ENCODE data around the gene UBE2J2. TPM values are rescaled to one million over a fixed set of nuclear protein-coding genes. Genes with fewer than 3 reads are reported as not detected.

UBE2J2 gene
- total RNA-seq, result 26.5 and 41.6 TPM in 2 replicates

GRCh38 chr1:1273512-1274298, at the start of gene UBE2J2:
TSS of gene UBE2J2 (minus strand) at chr1:1273854. CDS start at chr1:1267992, 5,862 bp downstream.

DNA sequence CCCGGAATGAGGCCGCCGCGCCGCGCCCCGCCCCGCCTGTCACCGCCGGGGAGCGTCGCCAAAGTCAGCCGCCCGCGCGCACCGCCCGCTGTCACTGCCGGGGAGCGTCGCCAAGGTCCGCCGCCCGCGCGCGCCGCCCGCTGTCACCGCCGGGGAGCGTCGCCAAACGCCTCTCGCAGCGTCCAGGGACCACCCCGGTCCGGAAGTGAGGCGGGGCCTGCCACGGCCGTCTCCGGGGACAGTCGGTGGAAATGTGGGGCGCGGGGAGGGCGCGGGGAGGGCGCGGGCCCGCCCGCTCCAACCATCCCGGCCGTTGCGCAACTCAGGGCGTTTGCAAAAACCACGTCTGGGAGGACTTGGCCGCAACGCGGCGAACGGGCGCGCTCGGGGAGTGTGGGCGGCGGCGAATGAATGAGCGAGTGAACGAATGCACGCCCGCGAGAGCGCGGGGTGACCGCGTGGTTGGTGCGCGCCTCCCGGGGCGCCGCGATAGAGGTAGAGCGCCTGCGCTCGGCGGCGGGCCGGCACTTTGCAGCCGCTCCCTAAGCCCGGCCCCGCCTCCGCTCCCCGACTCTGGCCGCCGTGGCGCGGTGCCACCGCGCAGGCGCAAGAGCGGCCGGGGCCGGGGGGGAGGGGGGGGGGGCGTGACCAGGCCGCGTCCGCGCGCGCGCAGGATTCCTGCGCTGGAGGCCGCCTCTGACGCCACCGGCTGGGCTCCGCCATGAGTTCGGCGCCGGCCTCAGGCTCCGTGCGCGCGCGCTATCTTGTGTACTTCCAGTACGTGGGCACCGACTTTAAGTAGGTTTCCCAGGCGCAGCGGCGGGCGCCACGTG, 34.5 kb upstream of the UBE2J2 start, which contains the start of the genes ACAP3 and PUSL1:
TSS of gene ACAP3 (minus strand) at position 8 of the 833 bp plus-strand sequence. CDS start 115 bp downstream, outside the sequence.
TSS of gene PUSL1 (plus strand) at position 675 of the 833 bp plus-strand sequence. CDS start at position 722, 47 bp downstream.

DNA sequence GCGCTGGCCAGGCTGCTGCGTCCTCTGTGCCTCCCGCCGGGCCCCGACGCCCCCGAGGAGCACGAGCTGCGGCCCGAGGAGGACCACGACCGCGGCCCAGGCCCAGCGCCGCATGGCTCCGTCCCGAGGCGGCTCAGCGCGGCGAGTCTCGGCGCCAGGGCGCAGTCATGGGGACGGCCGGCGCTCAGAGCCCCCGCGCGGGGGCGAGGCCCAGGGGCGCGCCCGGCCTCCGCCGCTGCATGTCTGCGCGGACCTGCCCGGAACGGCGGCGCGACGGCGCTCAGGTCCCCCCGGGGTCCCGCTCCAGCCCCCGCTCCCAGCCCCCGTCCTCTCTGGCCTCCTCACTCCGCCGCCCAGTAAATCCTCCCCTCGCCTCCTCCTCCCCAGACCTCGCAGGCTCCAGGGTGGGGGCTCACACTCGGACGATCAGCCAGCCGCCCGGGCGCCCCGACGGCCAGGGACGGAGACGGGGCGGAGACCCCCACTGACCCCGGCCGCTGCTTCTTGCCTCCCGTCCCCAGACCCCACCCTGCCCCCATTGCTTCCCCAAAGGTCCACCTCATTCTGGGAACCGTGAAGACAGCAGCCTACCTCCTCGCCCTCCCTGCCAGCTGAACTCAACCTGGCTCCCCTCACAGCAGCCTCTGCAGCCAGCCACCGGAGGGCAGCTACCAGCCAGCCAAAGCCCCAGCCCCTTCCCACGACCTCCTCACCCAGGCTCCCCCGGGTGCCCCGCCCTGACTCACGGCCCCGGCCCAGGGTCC, 26.9 kb downstream of the UBE2J2 start, which contains the start of gene C1QTNF12:
TSS of gene C1QTNF12 (minus strand) at position 146 of the 764 bp plus-strand sequence. CDS start at position 114, 32 bp downstream.

GRCh38 chr1:1232208-1232795, 41.4 kb downstream of the UBE2J2 start, which contains the start of gene B3GALT6:
TSS of gene B3GALT6 (plus strand) at chr1:1232237. CDS start at chr1:1232279, 42 bp downstream.

GRCh38 chr1:1231400-1232207, 42.0 kb downstream of the UBE2J2 start, which contains the start of gene SDF4:
TSS of gene SDF4 (minus strand) at chr1:1232001. CDS start at chr1:1228772, 3,229 bp downstream.

DNA sequence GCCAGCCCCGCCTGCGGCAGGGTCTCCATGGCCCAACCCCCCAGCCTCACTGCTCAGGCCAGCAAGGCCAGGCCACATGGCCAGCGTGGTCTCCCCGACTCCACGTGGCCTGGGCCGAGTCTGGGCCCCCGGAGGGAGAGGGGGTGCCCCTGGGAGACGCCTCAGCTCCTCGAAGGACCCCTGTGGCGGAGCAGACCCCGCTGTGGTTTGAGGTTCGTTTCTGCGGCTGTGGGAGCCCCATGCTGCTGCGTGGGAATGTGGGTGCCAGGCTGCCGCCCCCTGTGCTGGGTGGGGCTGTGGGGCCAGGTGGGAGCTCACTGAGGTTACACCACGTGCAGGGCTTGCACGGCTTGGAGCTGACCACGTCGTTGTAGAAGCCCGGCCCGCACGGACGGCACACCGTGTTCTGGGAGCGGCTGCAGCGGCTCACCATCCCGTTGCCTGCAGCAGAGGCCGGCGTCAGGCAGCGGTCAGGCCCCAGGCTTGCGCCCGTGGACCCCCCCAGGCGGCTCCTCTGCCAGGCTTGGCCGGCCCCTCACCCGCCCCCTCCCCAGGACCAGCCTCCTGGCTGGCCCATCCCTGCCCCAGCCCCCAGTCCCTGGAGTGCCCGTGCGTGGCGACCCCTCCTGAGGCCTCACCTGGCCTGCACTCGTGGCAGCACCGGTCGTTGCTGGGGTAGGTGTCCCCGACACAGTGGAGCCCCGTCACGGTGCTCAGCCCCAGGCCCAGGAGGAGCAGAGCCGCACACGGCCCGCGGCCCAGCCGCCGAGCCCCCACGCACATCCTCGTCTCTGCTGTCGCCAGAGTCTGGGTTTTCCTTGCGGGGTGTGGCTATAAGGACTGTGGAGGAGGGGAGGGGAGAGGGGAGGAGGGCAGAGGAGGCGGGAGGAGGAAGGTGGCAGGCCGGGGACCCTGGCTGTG, 60.0 kb downstream of the UBE2J2 start, which contains the start of gene TNFRSF4:
TSS of gene TNFRSF4 (minus strand) at position 809 of the 921 bp plus-strand sequence. CDS start at position 783, 26 bp downstream.

GRCh38 chr1:1206376-1206965, 67.2 kb downstream of the UBE2J2 start, which contains the start of gene TNFRSF18:
TSS of gene TNFRSF18 (minus strand) at chr1:1206592. CDS start at chr1:1206571, 21 bp downstream.

Small RNA genes within 50 kb of the gene (small RNA-seq; reads per million reads assigned to genes)
- gene MIR6726, result not detected

Other genes with a start within 250 kb of the UBE2J2 start
- gene RNF223, start 199.5 kb downstream of the UBE2J2 start, total RNA-seq, result not detected in 2 replicates
- gene C1orf159, start 157.8 kb downstream of the UBE2J2 start, total RNA-seq, result 5.9 and 11.5 TPM in 2 replicates
- not detected in 2 replicates for gene TTLL10, start 100.0 kb downstream of the UBE2J2 start, total RNA-seq
- gene TNFRSF18, start 67.3 kb downstream of the UBE2J2 start, total RNA-seq, result not detected in 2 replicates
- gene TNFRSF4, start 59.7 kb downstream of the UBE2J2 start, total RNA-seq, result under 0.01 TPM in 1 of 2 replicates, not detected in the other
- gene SDF4, start 41.9 kb downstream of the UBE2J2 start, total RNA-seq, result 87.6 and 101 TPM in 2 replicates
- 20.6 and 22.3 TPM in 2 replicates for gene B3GALT6, start 41.6 kb downstream of the UBE2J2 start, total RNA-seq
- gene C1QTNF12, start 27.1 kb downstream of the UBE2J2 start, total RNA-seq, result 0.59 and 1.8 TPM in 2 replicates
- gene SCNN1D, start 6.6 kb upstream of the UBE2J2 start, total RNA-seq, result 0.73 and 0.78 TPM in 2 replicates
- gene ACAP3, start 34.1 kb upstream of the UBE2J2 start, total RNA-seq, result 33.6 and 37.8 TPM in 2 replicates
- gene PUSL1, start 34.7 kb upstream of the UBE2J2 start, total RNA-seq, result 24.3 and 27.2 TPM in 2 replicates
- 80.0 and 86.0 TPM in 2 replicates for gene INTS11, start 50.8 kb upstream of the UBE2J2 start, total RNA-seq
- gene CPTP, start 50.9 kb upstream of the UBE2J2 start, total RNA-seq, result 12.5 and 12.9 TPM in 2 replicates
- under 0.01 TPM in 2 replicates for gene TAS1R3, start 57.4 kb upstream of the UBE2J2 start, total RNA-seq
- 69.1 and 119 TPM in 2 replicates for gene DVL1, start 75.6 kb upstream of the UBE2J2 start, total RNA-seq
- 243 and 326 TPM in 2 replicates for gene MXRA8, start 84.7 kb upstream of the UBE2J2 start, total RNA-seq
- gene AURKAIP1, start 101.4 kb upstream of the UBE2J2 start, total RNA-seq, result 113 and 124 TPM in 2 replicates
- gene CCNL2, start 125.5 kb upstream of the UBE2J2 start, total RNA-seq, result 93.7 and 120 TPM in 2 replicates
- gene MRPL20, start 133.4 kb upstream of the UBE2J2 start, total RNA-seq, result 80.2 and 101 TPM in 2 replicates
- gene ANKRD65, start 147.4 kb upstream of the UBE2J2 start, total RNA-seq, result 0.73 and 0.78 TPM in 2 replicates
- 0.73 and 2.2 TPM in 2 replicates for gene VWA1, start 161.8 kb upstream of the UBE2J2 start, total RNA-seq
- gene ATAD3C, start 175.8 kb upstream of the UBE2J2 start, total RNA-seq, result 0.20 TPM in 1 of 2 replicates, not detected in the other
- gene ATAD3B, start 197.9 kb upstream of the UBE2J2 start, total RNA-seq, result 14.3 and 36.0 TPM in 2 replicates
- gene ATAD3A, start 238.3 kb upstream of the UBE2J2 start, total RNA-seq, result 38.9 and 57.3 TPM in 2 replicates

All from subcutaneous preadipocyte (primary cell).